AG20443 (cell line): ENCODE measurements around the gene DNASE1L2.
"Not testable (repeated sequence)": the region's sequence is repeated elsewhere in the genome, so short reads cannot be mapped to it uniquely, and the experiment has no call there.

Experiments
- DNase-seq: peaks from one replicate; pipeline ENCODE4 v3.0.0; 2012; ENCODE audit warnings: low spot score, mixed read lengths

Gene DNASE1L2

GRCh38 chr16:2240331-2240730, 4.1 kb downstream of the DNASE1L2 start:
- not testable (repeated sequence) for DNase-seq

- no peak for DNase-seq
Measured at GRCh38 chr16:2242598-2242997, 6.4 kb downstream of the DNASE1L2 start.

- DNase-seq = no peak
Measured at GRCh38 chr16:2243031-2243528, 6.8 kb downstream of the DNASE1L2 start.

GRCh38 chr16:2243781-2244180, 7.5 kb downstream of the DNASE1L2 start:
- no peak for DNase-seq

- no peak for DNase-seq
Measured at GRCh38 chr16:2244301-2244700, 8.1 kb downstream of the DNASE1L2 start.

GRCh38 chr16:2244926-2245795, 8.9 kb downstream of the DNASE1L2 start:
- DNase-seq = no peak

GRCh38 chr16:2246301-2246885, 10.1 kb downstream of the DNASE1L2 start:
- no peak for DNase-seq

GRCh38 chr16:2250652-2251295, 14.5 kb downstream of the DNASE1L2 start:
- DNase-seq = no peak

GRCh38 chr16:2251296-2252111, 15.3 kb downstream of the DNASE1L2 start, which contains the start of gene ECI1:
Gene ECI1 (minus strand): TSS chr16:2251587. CDS start chr16:2251566, 21 bp downstream.
- peak; percentile 100 for DNase-seq

- DNase-seq = no peak
Measured at GRCh38 chr16:2252806-2253148, 16.5 kb downstream of the DNASE1L2 start.

- no peak for DNase-seq
Measured at GRCh38 chr16:2253293-2253692, 17.0 kb downstream of the DNASE1L2 start.

- no peak for DNase-seq
Measured at GRCh38 chr16:2256531-2257140, 20.4 kb downstream of the DNASE1L2 start.

GRCh38 chr16:2257726-2258125, 21.5 kb downstream of the DNASE1L2 start:
- DNase-seq = no peak

- DNase-seq = not testable (repeated sequence)
Measured at GRCh38 chr16:2258530-2258929, 22.3 kb downstream of the DNASE1L2 start.

GRCh38 chr16:2260250-2260649, 24.0 kb downstream of the DNASE1L2 start:
- no peak for DNase-seq

- DNase-seq = not testable (repeated sequence)
Measured at GRCh38 chr16:2263026-2263425, 26.8 kb downstream of the DNASE1L2 start.

GRCh38 chr16:2266887-2267286, 30.6 kb downstream of the DNASE1L2 start:
- DNase-seq = not testable (repeated sequence)

GRCh38 chr16:2267505-2267912, 31.3 kb downstream of the DNASE1L2 start:
- DNase-seq = peak; percentile 64

GRCh38 chr16:2267913-2268666, 31.8 kb downstream of the DNASE1L2 start, which contains the start of gene RNPS1:
Gene RNPS1 (minus strand): TSS chr16:2268126. CDS start chr16:2264643, 3,483 bp downstream.
- DNase-seq = peak; percentile 100

GRCh38 chr16:2270070-2270462, 33.8 kb downstream of the DNASE1L2 start:
- DNase-seq = no peak
